Esophagus (tissue), 2 donors: ENCODE data around the gene OSBPL7. TPM values are rescaled to one million over a fixed set of nuclear protein-coding genes. Genes with fewer than 3 reads are reported as not detected.
"Not testable (repeated sequence)": the region's sequence is repeated elsewhere in the genome, so short reads cannot be mapped to it uniquely, and the experiment has no call there.

ENCODE experiments used
- H3K27ac ChIP-seq, 2 donors: one replicate each; pipeline ENCODE4 v1.5.1; 2013; ENCODE audit warnings: low read depth in 2 of 2, mild to moderate bottlenecking in 2 of 2, inconsistent platforms in 1 of 2, low read length in 1 of 2, moderate library complexity in 1 of 2
- H3K27me3 ChIP-seq, 2 donors: one replicate each; pipeline ENCODE4 v1.6.1; 2013; ENCODE audit warnings: low read length in 2 of 2, control low read depth in 1 of 2, mild to moderate bottlenecking in 1 of 2; ENCODE audit not compliant: insufficient read depth in 2 of 2, control insufficient read depth in 1 of 2
- H3K36me3 ChIP-seq, 2 donors: one replicate each; pipeline ENCODE4 v1.6.1; 2013; ENCODE audit warnings: low read length in 1 of 2; ENCODE audit not compliant: control insufficient read depth in 2 of 2, insufficient read depth in 2 of 2
- H3K4me1 ChIP-seq, 2 donors: one replicate each; pipeline ENCODE4 v1.6.1; 2013; ENCODE audit warnings: low read length in 1 of 2; ENCODE audit not compliant: control insufficient read depth in 2 of 2, insufficient read depth in 2 of 2
- H3K4me3 ChIP-seq, 2 donors: one replicate each; pipeline ENCODE4 v1.5.1; 2013; ENCODE audit warnings: low read length in 2 of 2, mild to moderate bottlenecking in 2 of 2, low read depth in 1 of 2, moderate library complexity in 1 of 2
- H3K9me3 ChIP-seq, 2 donors: one replicate each; pipeline ENCODE4 v1.6.1; 2013; ENCODE audit warnings: mild to moderate bottlenecking in 2 of 2, low read depth in 1 of 2, low read length in 1 of 2, moderate library complexity in 1 of 2; ENCODE audit not compliant: control insufficient read depth in 2 of 2, insufficient read depth in 1 of 2
- WGBS, 2 donors: extraction: QIAGEN DNeasy Blood & Tissue Kit; methylation state at CpG; one replicate each; pipeline ENCODE4 v1.1.7; 2013; 5-methylcytosine and 5-hydroxymethylcytosine counted together
- polyA plus RNA-seq, 2 donors: library from polyadenylated mRNA; stranded (reverse); fragments of 200-250 nt; gene quantifications; one replicate each; pipeline ENCODE4 v1.2.3, GENCODE V29; 2013
- donor health status: healthy with polysubstance abuse.
- donor health status: Bipolar disorder and iron deficiency.

OSBPL7 gene
- polyA plus RNA-seq, 2 donors: 1.9 to 3.7 TPM

GRCh38 chr17:47781397-47781796 is 40.2 kb downstream of the OSBPL7 start:
- H3K4me3 ChIP-seq: no peak overlapping the region
- 67 to 69% methylated on average over 5 of the region's 5 CpGs for WGBS, 2 donors
- no peaks in the 10 kb centered on the region for H3K36me3 ChIP-seq
- no peaks in the 10 kb centered on the region for H3K4me1 ChIP-seq
- H3K27me3 ChIP-seq: peaks cover 5 to 10% of the 10 kb centered on the region in 2 donors
- H3K9me3 ChIP-seq: no peaks in the 10 kb centered on the region
- H3K27ac ChIP-seq: no peak overlapping the region

GRCh38 chr17:47778184-47778635 is 43.4 kb downstream of the OSBPL7 start:
- Histone ChIP-seq H3K4me3 (no peak overlapping the region), H3K27ac (no peak overlapping the region), H3K27me3 (peaks cover 5 to 10% of the 10 kb centered on the region in 2 donors), H3K36me3 (no peaks in the 10 kb centered on the region), H3K4me1 (no peaks in the 10 kb centered on the region), H3K9me3 (no peaks in the 10 kb centered on the region)
- WGBS, 2 donors: 19 to 28% methylated on average over 45 of the region's 45 CpGs

- Histone ChIP-seq H3K27me3 (peaks cover 5 to 10% of the 10 kb centered on the region in 2 donors), H3K4me3 (no peak overlapping the region), H3K27ac (no peak overlapping the region), H3K9me3 (peaks cover 0 to 4% of the 10 kb centered on the region in 2 donors), H3K36me3 (no peaks in the 10 kb centered on the region), H3K4me1 (no peaks in the 10 kb centered on the region)
- 38 to 42% methylated on average over 14 of the region's 14 CpGs for WGBS, 2 donors
These were observed 45.0 kb downstream of the OSBPL7 start for GRCh38 chr17:47776330-47777197.

GRCh38 chr17:47774987-47775580 is 46.5 kb downstream of the OSBPL7 start:
- Histone ChIP-seq H3K9me3 (peaks cover 0 to 4% of the 10 kb centered on the region in 2 donors), H3K27ac (no peak overlapping the region), H3K4me1 (no peaks in the 10 kb centered on the region), H3K4me3 (no peak overlapping the region), H3K27me3 (peaks cover 5 to 10% of the 10 kb centered on the region in 2 donors), H3K36me3 (no peaks in the 10 kb centered on the region)
- WGBS, 2 donors: 56 to 69% methylated on average over 1 of the region's 1 CpG

- Histone ChIP-seq H3K36me3 (no peaks in the 10 kb centered on the region), H3K27ac (no peak overlapping the region), H3K27me3 (peaks cover 5 to 10% of the 10 kb centered on the region in 2 donors), H3K4me3 (no peak overlapping the region), H3K9me3 (peaks cover 0 to 4% of the 10 kb centered on the region in 2 donors), H3K4me1 (no peaks in the 10 kb centered on the region)
- WGBS, 2 donors: 67 to 68% methylated on average over 4 of the region's 4 CpGs
These were observed 47.3 kb downstream of the OSBPL7 start for GRCh38 chr17:47774331-47774730.

GRCh38 chr17:47773649-47774048 is 47.9 kb downstream of the OSBPL7 start:
- H3K27ac ChIP-seq, H3K36me3 ChIP-seq, H3K9me3 ChIP-seq, H3K27me3 ChIP-seq, H3K4me1 ChIP-seq, H3K4me3 ChIP-seq: not testable (repeated sequence)
- WGBS, 2 donors: 86 to 89% methylated on average over 9 of the region's 9 CpGs

- peaks cover 0 to 4% of the 10 kb centered on the region in 2 donors for H3K9me3 ChIP-seq
- no peak overlapping the region for H3K27ac ChIP-seq
- H3K36me3 ChIP-seq: no peaks in the 10 kb centered on the region
- H3K27me3 ChIP-seq: no peaks in the 10 kb centered on the region
- 72 to 81% methylated on average over 3 of the region's 3 CpGs for WGBS, 2 donors
- H3K4me1 ChIP-seq: no peaks in the 10 kb centered on the region
- no peak overlapping the region for H3K4me3 ChIP-seq
These were observed 57.5 kb downstream of the OSBPL7 start for GRCh38 chr17:47763913-47764582.

- Histone ChIP-seq H3K4me3 (no peak overlapping the region), H3K9me3 (peaks cover 0 to 4% of the 10 kb centered on the region in 2 donors), H3K27ac (no peak overlapping the region), H3K27me3 (no peaks in the 10 kb centered on the region), H3K4me1 (no peaks in the 10 kb centered on the region), H3K36me3 (no peaks in the 10 kb centered on the region)
- 81 to 84% methylated on average over 2 of the region's 2 CpGs for WGBS, 2 donors
These were observed 58.9 kb downstream of the OSBPL7 start for GRCh38 chr17:47762728-47763127.

- H3K27ac ChIP-seq: no peak overlapping the region
- no peaks in the 10 kb centered on the region for H3K4me1 ChIP-seq
- 71 to 80% methylated on average over 5 of the region's 5 CpGs for WGBS, 2 donors
- H3K27me3 ChIP-seq: no peaks in the 10 kb centered on the region
- no peak overlapping the region for H3K4me3 ChIP-seq
- no peaks in the 10 kb centered on the region for H3K36me3 ChIP-seq
- H3K9me3 ChIP-seq: peaks cover 0 to 8% of the 10 kb centered on the region in 2 donors
These were observed 61.0 kb downstream of the OSBPL7 start for GRCh38 chr17:47760409-47761140.
